Trophoblast cell (in vitro differentiated cells and primary cell): ENCODE results near the gene OR2V2.

Experiments used
- DNase-seq, 2 donors: peaks; one replicate each; pipeline ENCODE4 v3.0.0-alpha.2; 2016
- H2AFZ ChIP-seq: 2 replicates; pipeline ENCODE4 v1.6.1; 2013; ENCODE audit warnings: low read length, moderate library complexity, mild to moderate bottlenecking; ENCODE audit not compliant: insufficient read depth, poor library complexity
- H2AK5ac ChIP-seq: 2 replicates; pipeline ENCODE4 v1.6.1; 2013; ENCODE audit warnings: mild to moderate bottlenecking, low read length
- H2BK120ac ChIP-seq: 2 replicates; pipeline ENCODE4 v1.6.1; 2013; ENCODE audit warnings: low read length, mild to moderate bottlenecking, moderate library complexity; ENCODE audit not compliant: insufficient read depth, poor library complexity
- H2BK12ac ChIP-seq: 2 replicates; pipeline ENCODE4 v1.6.1; 2013; ENCODE audit warnings: mild to moderate bottlenecking, low read length, moderate library complexity
- H2BK5ac ChIP-seq: 2 replicates; pipeline ENCODE4 v1.6.1; 2013; ENCODE audit warnings: low read length, low read depth, moderate library complexity, mild to moderate bottlenecking; ENCODE audit not compliant: poor library complexity
- H3K14ac ChIP-seq: 2 replicates; pipeline ENCODE4 v1.6.1; 2013; ENCODE audit warnings: mild to moderate bottlenecking, low read length
- H3K18ac ChIP-seq: 2 replicates; pipeline ENCODE4 v1.6.1; 2013; ENCODE audit warnings: mild to moderate bottlenecking, low read length
- H3K23ac ChIP-seq: 2 replicates; pipeline ENCODE4 v1.6.1; 2013; ENCODE audit warnings: low read length
- H3K27ac ChIP-seq: 2 replicates; pipeline ENCODE4 v1.5.1; 2013; ENCODE audit warnings: low read depth, mild to moderate bottlenecking, inconsistent platforms, low read length, moderate library complexity
- H3K27me3 ChIP-seq: 2 replicates; pipeline ENCODE4 v1.6.1; 2013; ENCODE audit warnings: inconsistent platforms, mild to moderate bottlenecking, low read length, moderate library complexity; ENCODE audit not compliant: insufficient read depth
- H3K36me3 ChIP-seq, 2 experiments: 1 replicate in 1 of 2; 2 replicates in 1 of 2; pipeline ENCODE4 v1.6.1; 2013; ENCODE audit warnings: low read length in 2 of 2, mild to moderate bottlenecking in 2 of 2, moderate library complexity in 1 of 2; ENCODE audit not compliant: insufficient read depth in 2 of 2, control insufficient read depth in 1 of 2
- H3K4ac ChIP-seq: 2 replicates; pipeline ENCODE4 v1.6.1; 2013; ENCODE audit warnings: low read depth, mild to moderate bottlenecking, low read length, moderate library complexity
- H3K4me1 ChIP-seq, 2 experiments: 1 replicate in 1 of 2; 2 replicates in 1 of 2; pipeline ENCODE4 v1.6.1; 2013; ENCODE audit warnings: low read length in 2 of 2, mild to moderate bottlenecking in 2 of 2, moderate library complexity in 1 of 2; ENCODE audit not compliant: insufficient read depth in 2 of 2, control insufficient read depth in 1 of 2
- H3K4me2 ChIP-seq: 2 replicates; pipeline ENCODE4 v1.6.1; 2013; ENCODE audit warnings: inconsistent platforms, mild to moderate bottlenecking, low read length, moderate library complexity
- H3K4me3 ChIP-seq: 2 replicates; pipeline ENCODE4 v1.5.1; 2013; ENCODE audit warnings: mild to moderate bottlenecking, low read depth, low read length, inconsistent platforms
- H3K79me1 ChIP-seq: one replicate; pipeline ENCODE4 v1.6.1; 2013; ENCODE audit warnings: low read length
- H3K79me2 ChIP-seq: 2 replicates; pipeline ENCODE4 v1.6.1; 2013; ENCODE audit warnings: low read length, mild to moderate bottlenecking; ENCODE audit not compliant: control insufficient read depth, insufficient read depth, poor library complexity
- H3K9ac ChIP-seq: 2 replicates; pipeline ENCODE4 v1.6.1; 2013; ENCODE audit warnings: mild to moderate bottlenecking, low read length
- H3K9me3 ChIP-seq: 2 replicates; pipeline ENCODE4 v1.6.1; 2013; ENCODE audit warnings: low read depth, mild to moderate bottlenecking, control low read depth, inconsistent platforms, low read length; ENCODE audit not compliant: insufficient read depth
- H4K12ac ChIP-seq: 2 replicates; pipeline ENCODE4 v1.6.1; 2013; ENCODE audit warnings: low read depth, mild to moderate bottlenecking, low read length, moderate library complexity
- H4K8ac ChIP-seq: 2 replicates; pipeline ENCODE4 v1.6.1; 2013; ENCODE audit warnings: low read depth, mild to moderate bottlenecking, low read length, moderate library complexity
- H4K91ac ChIP-seq: one replicate; pipeline ENCODE4 v1.6.1; 2013; ENCODE audit warnings: low read depth, mild to moderate bottlenecking, low read length, moderate library complexity
- WGBS: extraction: QIAGEN DNeasy Blood & Tissue Kit; methylation state at CpG from one replicate; pipeline ENCODE4 v1.1.7; 2013; ENCODE audit warnings: missing lambda C conversion rate; ENCODE audit not compliant: insufficient read length, insufficient coverage; ENCODE audit errors: extremely low coverage; 5-methylcytosine and 5-hydroxymethylcytosine counted together

OR2V2 gene

DNA sequence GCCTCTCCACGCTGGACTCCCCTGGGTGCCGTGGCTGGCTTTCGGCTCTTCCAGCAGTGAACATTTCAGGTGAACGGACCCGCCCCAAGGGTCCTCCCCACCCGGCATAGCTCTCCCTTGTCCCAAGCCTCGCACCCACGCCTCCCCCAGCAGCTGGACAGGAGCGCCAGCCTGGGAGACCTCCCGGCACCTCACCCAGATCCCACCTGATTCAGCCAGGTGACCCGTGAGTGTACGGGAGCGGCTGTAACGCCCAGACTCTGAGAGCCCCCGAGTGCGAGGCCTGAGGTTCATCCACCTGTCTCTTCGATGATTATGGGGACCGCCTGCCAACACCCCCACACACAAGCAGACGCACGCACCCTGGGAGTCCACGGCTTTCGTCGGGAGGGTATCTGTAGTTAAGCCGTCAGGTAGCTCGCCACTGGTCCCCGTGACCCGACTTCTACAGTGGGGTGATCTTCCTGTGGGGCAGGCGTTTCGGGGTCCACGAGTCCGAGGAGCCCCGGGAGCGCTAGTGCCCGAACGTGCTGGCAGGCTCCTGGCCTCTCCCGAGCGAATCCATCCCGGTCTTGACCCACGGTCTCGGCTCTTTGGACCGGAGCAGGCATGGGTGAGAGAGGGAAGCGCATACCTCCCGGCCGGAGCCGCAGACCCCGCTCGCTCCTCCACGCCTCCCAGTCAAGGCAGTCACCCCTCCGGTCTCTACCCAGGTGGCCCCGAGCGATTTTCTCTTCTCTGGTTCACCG lies 42.8 kb downstream of the OR2V2 start:
- Histone ChIP-seq H4K91ac (no peak overlapping the region), H3K79me1 (peaks cover 6% of the 10 kb centered on the region), H2BK12ac (no peak overlapping the region), H3K23ac (no peak overlapping the region), H3K9ac (no peak overlapping the region), H3K4me2 (peak overlapping the region; percentile 100), H3K27me3 (peaks cover 10% of the 10 kb centered on the region), H4K8ac (no peak overlapping the region), H3K18ac (no peak overlapping the region), H3K4me1 (peaks cover 4% of the 10 kb centered on the region in 2 experiments), H3K9me3 (no peaks in the 10 kb centered on the region), H4K12ac (no peak overlapping the region), H3K4ac (no peak overlapping the region), H3K14ac (no peak overlapping the region), H2BK120ac (no peak overlapping the region), H3K79me2 (peaks cover 6% of the 10 kb centered on the region), H3K27ac (no peak overlapping the region), H3K36me3 (no peaks in the 10 kb centered on the region), H2AFZ (peak overlapping the region; percentile 35), H2BK5ac (no peak overlapping the region), H2AK5ac (no peak overlapping the region), H3K4me3 (peak overlapping the region; percentile 86)
- no CpG with 5 or more reads among the region's 52 CpGs for whole genome bisulfite sequencing
- peak in 1 of 2 donors; percentile 50 for DNase-seq

DNA sequence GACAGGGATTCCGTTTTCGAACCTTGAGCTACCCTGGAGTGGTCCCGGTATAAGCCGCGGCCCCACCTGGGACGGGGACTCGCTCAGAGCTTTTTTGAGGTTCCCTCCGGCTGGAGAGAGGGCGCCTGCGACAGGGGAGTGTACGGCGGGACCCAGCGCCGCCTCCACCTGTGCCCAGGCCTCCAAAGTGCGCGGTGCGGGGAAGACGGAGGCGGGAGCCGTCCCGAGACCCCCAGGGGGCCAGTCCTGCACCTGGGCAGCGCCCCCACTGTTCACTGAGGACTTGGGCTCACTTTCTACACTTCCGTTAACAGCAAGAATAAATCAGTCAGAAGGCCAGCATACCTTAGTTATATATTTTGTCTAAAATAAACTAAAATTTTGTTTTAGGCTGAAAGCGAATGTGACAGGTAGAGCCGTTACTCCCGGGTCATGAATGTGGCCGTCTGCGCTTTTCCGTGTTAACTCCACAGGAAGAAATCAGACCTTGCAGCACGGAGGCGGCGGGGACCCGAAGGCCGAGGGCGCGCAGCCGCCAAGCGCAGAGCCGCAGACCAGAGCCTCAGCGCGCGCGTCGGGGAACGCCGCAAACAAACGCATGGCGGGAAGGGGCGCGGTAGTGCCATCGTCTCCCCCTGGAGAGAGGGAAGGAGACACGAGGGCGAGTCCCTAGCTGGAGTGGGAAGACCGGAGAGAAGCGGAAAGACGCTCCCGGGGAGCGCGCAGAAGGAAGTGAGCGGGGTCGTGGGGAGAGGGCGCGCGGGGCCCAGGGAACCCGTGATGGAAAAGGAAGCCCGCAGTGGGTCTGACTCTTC lies 43.5 kb downstream of the OR2V2 start:
- Histone ChIP-seq H2AFZ (peak overlapping the region; percentile 94), H3K79me1 (peaks cover 6% of the 10 kb centered on the region), H4K12ac (peak overlapping the region; percentile 84), H3K79me2 (peaks cover 6% of the 10 kb centered on the region), H2BK5ac (no peak overlapping the region), H3K23ac (no peak overlapping the region), H3K9ac (peak overlapping the region; percentile 52), H2BK120ac (peak overlapping the region; percentile 39), H3K4me3 (peak overlapping the region; percentile 86), H3K14ac (peak overlapping the region; percentile 54), H3K4me1 (peaks cover 4% of the 10 kb centered on the region in 2 experiments), H3K4ac (peak overlapping the region; percentile 8), H3K36me3 (no peaks in the 10 kb centered on the region), H2AK5ac (no peak overlapping the region), H3K18ac (peak overlapping the region; percentile 42), H3K27ac (no peak overlapping the region), H4K8ac (peak overlapping the region; percentile 81), H4K91ac (peak overlapping the region; percentile 67), H3K9me3 (no peaks in the 10 kb centered on the region), H2BK12ac (no peak overlapping the region), H3K4me2 (peak overlapping the region; percentile 100), H3K27me3 (peaks cover 10% of the 10 kb centered on the region)
- WGBS, result no CpG with 5 or more reads among the region's 66 CpGs
- peak in 1 of 2 donors; percentile 62 for DNase-seq

DNA sequence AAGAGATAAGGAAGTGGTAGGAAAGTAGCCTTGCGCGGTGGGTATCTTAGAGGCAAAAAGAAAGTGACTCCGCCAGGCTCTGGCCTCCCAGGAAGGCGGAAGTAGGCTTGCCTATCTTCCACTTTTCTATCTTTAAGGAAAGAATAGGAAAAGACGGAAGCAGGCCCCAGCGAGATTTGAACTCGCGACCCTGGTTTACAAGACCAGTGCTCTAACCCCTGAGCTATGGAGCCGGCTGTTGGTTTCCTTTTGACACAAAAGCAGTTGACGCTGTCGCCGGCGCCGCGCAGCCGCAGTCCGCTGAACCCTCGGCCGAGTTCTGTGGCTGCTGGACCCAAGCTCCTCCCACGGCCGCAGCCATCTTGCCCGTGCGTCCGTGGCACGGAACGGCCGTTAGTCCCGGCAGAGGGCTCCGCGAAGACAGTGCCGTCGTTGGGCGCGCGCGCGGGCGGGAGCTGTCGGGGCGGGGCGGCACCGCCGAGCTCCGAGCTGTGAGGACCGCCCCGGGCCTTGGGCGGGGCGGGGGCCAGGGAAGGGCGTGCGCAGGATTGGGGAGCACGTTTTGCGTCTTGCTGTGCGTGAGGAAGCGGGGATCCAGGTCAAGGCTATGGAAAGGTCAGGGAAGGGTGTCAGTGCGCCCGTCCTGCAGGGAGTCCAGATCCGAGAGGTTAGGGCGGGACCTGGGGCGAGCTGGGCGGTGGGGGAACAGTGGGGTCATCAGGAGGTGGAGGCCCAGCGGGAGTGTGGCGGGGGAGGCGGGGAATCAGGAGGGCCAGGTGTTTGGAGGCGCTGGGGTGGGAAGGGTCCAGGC lies 44.3 kb downstream of the OR2V2 start:
- peak overlapping the region; percentile 93 for H4K91ac ChIP-seq

More for the DNA sequence above, 44.3 kb downstream of the OR2V2 start:
- DNase-seq, result peak; percentile 97 to 98
- H3K79me2 ChIP-seq, result peaks cover 6% of the 10 kb centered on the region
- H3K14ac ChIP-seq, result peak overlapping the region; percentile 96
- peak overlapping the region; percentile 80 for H4K12ac ChIP-seq
- H3K4me3 ChIP-seq, result peak overlapping the region; percentile 86
- H3K23ac ChIP-seq, result no peak overlapping the region
- H3K4me1 ChIP-seq, result peaks cover 4% of the 10 kb centered on the region in 2 experiments
- H3K4me2 ChIP-seq, result peak overlapping the region; percentile 100
- H3K79me1 ChIP-seq, result peaks cover 6% of the 10 kb centered on the region
- no peak overlapping the region for H3K27ac ChIP-seq
- H3K27me3 ChIP-seq, result peaks cover 10% of the 10 kb centered on the region
- no CpG with 5 or more reads among the region's 64 CpGs for WGBS
- H2AK5ac ChIP-seq, result peak overlapping the region; percentile 21
- peak overlapping the region; percentile 94 for H2AFZ ChIP-seq
- no peak overlapping the region for H2BK12ac ChIP-seq
- H4K8ac ChIP-seq, result peak overlapping the region; percentile 99
- peak overlapping the region; percentile 60 for H3K4ac ChIP-seq
- H3K18ac ChIP-seq, result peak overlapping the region; percentile 94
- peak overlapping the region; percentile 44 for H2BK5ac ChIP-seq
- H3K9ac ChIP-seq, result peak overlapping the region; percentile 57
- no peaks in the 10 kb centered on the region for H3K9me3 ChIP-seq
- H2BK120ac ChIP-seq, result peak overlapping the region; percentile 74
- no peaks in the 10 kb centered on the region for H3K36me3 ChIP-seq
